Progenitor cell of endocrine pancreas (in vitro differentiated cells): ENCODE data around the gene PARD3. TPM values are rescaled to one million over a fixed set of nuclear protein-coding genes. Genes with fewer than 3 reads are reported as not detected.
A peak's percentile ranks its signal among the peaks of the same experiment; 100 is the strongest.

Experiments used
- DNase-seq: peaks from one replicate; pipeline ENCODE4 v3.0.0; 2021; ENCODE audit warnings: low spot score; ENCODE audit not compliant: unreplicated experiment
- H3K27ac Mint-ChIP-seq: 2 replicates; pipeline ENCODE4 v1.8.0; 2021; ENCODE audit warnings: mild to moderate bottlenecking, moderate library complexity, mixed read lengths
- H3K27me3 Mint-ChIP-seq: 2 replicates; pipeline ENCODE4 v1.8.0; 2021; ENCODE audit warnings: mixed read lengths
- H3K36me3 Mint-ChIP-seq: 2 replicates; pipeline ENCODE4 v1.8.0; 2022; ENCODE audit warnings: mixed read lengths; ENCODE audit not compliant: insufficient read depth
- H3K4me1 Mint-ChIP-seq: 2 replicates; pipeline ENCODE4 v1.8.0; 2021; ENCODE audit warnings: low read depth, mixed read lengths
- H3K4me3 Mint-ChIP-seq: 2 replicates; pipeline ENCODE4 v1.8.0; 2021; ENCODE audit warnings: low read depth, mild to moderate bottlenecking, moderate library complexity, mixed read lengths
- H3K9me3 Mint-ChIP-seq: 2 replicates; pipeline ENCODE4 v1.8.0; 2021; ENCODE audit warnings: low read depth, mixed read lengths
- total RNA-seq: library from RNA; stranded (reverse); gene quantifications from 2 replicates; pipeline ENCODE4 v1.2.1, GENCODE V29; 2021
- TF ChIP-seq, protein P1 (sequence below): fragments of 200-600 bp; sonication (generic); IDR thresholded peaks from one replicate; pipeline ENCODE4 v1.5.0; 2021; ENCODE audit warnings: antibody characterized with exemption, mild to moderate bottlenecking; ENCODE audit not compliant: unreplicated experiment

The PARD3 gene
- total RNA-seq, 1 donor from 2014 or later = 85.3 TPM

DNA sequence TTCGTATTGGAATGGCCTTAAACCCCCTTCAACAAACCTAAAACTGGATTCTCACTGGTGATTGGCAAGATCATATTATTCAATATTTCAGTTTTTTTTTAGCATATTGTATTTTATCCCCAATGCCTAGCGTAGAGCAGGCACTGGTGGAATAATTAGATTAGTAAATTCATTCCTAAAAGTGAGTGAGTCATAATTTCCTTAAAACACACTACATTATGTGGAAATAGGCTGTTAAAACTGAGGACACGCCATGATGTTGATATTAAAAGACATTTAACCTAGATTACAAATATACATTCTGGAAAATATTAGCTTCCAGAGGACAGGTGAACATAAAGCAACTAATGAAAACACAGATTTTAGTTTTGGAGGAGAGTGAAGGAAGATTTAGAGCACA is 463.9 kb downstream of the PARD3 start:
- H3K4me3 Mint-ChIP-seq = no peak overlapping the region
- H3K27ac Mint-ChIP-seq = no peak overlapping the region
- H3K4me1 Mint-ChIP-seq = peaks cover 6% of the 10 kb centered on the region
- H3K27me3 Mint-ChIP-seq = no peaks in the 10 kb centered on the region
- no peak for DNase-seq
- TF ChIP-seq, protein P1, sequence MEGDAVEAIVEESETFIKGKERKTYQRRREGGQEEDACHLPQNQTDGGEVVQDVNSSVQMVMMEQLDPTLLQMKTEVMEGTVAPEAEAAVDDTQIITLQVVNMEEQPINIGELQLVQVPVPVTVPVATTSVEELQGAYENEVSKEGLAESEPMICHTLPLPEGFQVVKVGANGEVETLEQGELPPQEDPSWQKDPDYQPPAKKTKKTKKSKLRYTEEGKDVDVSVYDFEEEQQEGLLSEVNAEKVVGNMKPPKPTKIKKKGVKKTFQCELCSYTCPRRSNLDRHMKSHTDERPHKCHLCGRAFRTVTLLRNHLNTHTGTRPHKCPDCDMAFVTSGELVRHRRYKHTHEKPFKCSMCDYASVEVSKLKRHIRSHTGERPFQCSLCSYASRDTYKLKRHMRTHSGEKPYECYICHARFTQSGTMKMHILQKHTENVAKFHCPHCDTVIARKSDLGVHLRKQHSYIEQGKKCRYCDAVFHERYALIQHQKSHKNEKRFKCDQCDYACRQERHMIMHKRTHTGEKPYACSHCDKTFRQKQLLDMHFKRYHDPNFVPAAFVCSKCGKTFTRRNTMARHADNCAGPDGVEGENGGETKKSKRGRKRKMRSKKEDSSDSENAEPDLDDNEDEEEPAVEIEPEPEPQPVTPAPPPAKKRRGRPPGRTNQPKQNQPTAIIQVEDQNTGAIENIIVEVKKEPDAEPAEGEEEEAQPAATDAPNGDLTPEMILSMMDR = no peak
- H3K36me3 Mint-ChIP-seq = peaks cover 50% of the 10 kb centered on the region
- H3K9me3 Mint-ChIP-seq = no peaks in the 10 kb centered on the region

DNA sequence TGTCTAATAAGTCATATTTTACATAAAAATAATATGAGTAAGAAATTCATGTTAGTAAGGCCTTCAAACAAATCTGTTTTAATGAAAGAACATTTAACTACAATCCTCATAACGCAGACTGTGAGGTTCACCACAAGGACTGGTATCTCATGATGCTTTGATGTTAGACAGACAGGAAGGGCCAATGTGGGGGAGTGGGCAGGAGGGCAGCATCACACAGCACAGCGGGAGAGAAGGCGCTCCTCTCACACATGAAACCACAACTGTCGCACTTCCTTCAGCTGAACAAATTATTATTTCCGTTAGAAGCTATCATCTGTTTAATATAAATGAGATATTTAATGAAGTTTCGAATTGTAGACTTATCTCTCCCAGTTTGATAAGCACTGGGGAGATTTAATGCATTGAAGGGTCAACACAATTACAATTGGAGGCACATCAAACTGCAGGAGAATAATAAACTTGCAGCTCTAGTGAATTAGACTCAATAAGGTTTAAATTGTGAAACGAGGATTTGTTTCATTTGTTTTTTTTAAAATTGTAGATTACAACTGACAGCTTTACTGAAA is 466.1 kb downstream of the PARD3 start:
- H3K27me3 Mint-ChIP-seq = no peaks in the 10 kb centered on the region
- no peak for DNase-seq
- TF ChIP-seq, protein P1 = no peak
- H3K9me3 Mint-ChIP-seq = no peaks in the 10 kb centered on the region
- peaks cover 34% of the 10 kb centered on the region for H3K36me3 Mint-ChIP-seq
- no peak overlapping the region for H3K4me3 Mint-ChIP-seq
- no peak overlapping the region for H3K27ac Mint-ChIP-seq
- peaks cover 24% of the 10 kb centered on the region for H3K4me1 Mint-ChIP-seq

DNA sequence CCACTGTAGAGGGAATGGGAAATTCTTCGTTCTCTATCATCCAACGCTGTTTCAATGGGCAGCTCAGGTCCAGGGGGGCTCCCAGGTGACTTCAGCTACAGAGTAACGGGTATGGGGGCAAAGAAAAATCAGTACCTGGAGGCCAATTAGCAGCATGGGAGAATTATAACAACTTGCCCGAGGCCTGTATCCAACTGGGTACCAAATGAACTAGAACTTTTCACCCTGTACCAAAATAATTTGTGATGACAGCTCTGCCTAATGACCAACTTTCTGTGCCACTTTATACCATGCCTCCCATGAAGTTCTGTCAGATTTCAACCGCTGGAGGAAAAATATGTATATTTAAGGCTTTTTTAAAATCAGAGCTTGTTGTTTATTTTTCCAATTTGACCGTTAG is 467.1 kb downstream of the PARD3 start:
- no peaks in the 10 kb centered on the region for H3K9me3 Mint-ChIP-seq
- DNase-seq = no peak
- H3K4me3 Mint-ChIP-seq = no peak overlapping the region
- H3K27ac Mint-ChIP-seq = no peak overlapping the region
- peaks cover 29% of the 10 kb centered on the region for H3K36me3 Mint-ChIP-seq
- peaks cover 26% of the 10 kb centered on the region for H3K4me1 Mint-ChIP-seq
- TF ChIP-seq, protein P1 = no peak
- no peaks in the 10 kb centered on the region for H3K27me3 Mint-ChIP-seq

DNA sequence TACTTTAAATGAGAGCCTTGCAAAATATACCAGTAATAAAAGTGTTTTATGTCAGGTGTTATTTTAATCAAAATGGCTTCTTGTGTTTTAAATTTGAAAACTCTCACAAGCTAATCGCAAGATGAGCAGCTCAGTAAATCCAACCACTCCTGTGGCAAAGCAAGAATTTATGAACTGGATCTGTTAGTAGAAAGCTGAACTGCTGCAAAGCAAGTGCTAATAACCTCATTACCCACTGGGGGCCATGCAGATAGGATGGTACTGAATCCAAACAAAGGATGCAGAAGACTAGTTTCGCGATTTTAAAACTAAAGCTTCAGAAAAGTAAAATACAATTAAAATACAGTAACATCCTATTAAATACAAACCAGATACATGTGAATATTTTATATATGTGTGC is 468.0 kb downstream of the PARD3 start:
- peaks cover 23% of the 10 kb centered on the region for H3K36me3 Mint-ChIP-seq
- no peaks in the 10 kb centered on the region for H3K27me3 Mint-ChIP-seq
- H3K27ac Mint-ChIP-seq = no peak overlapping the region
- peaks cover 28% of the 10 kb centered on the region for H3K4me1 Mint-ChIP-seq
- no peak for DNase-seq
- no peak overlapping the region for H3K4me3 Mint-ChIP-seq
- H3K9me3 Mint-ChIP-seq = no peaks in the 10 kb centered on the region
- TF ChIP-seq, protein P1 = no peak

DNA sequence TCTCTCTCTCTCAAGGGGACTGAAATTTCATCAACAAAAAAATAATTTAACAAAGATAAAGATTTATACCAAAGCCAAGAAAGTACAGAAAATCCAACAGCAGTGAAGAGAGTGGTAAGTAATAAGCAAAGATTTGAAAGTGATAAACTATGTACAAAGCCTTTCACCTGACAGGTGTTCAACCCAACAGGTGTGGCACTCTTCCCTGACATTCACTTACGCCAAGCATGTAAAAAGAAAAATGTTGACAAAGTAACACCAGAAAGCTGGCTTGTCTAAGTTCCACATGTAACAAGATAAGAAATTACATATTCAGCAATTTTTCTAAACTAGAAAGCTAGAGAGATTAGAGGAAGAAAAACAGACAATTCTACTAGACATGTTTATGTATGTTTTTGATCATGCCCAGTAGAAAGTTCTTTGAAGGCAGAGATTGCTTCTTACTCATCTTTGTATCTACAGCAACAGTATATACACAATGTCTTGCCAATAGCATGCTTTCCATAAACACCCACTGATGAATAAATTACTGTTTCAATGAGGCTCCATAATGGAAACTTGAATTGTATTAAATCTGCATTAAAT is 468.5 kb downstream of the PARD3 start:
- Mint-ChIP-seq H3K36me3 (peaks cover 21% of the 10 kb centered on the region), H3K9me3 (no peaks in the 10 kb centered on the region)

More for the DNA sequence above, 468.5 kb downstream of the PARD3 start:
- Mint-ChIP-seq H3K27ac (peak overlapping the region; percentile 35), H3K4me3 (no peak overlapping the region), H3K27me3 (no peaks in the 10 kb centered on the region), H3K4me1 (peaks cover 28% of the 10 kb centered on the region)
- no peak for DNase-seq
- TF ChIP-seq, protein P1 = no peak
